ENCODE results near the gene FILIP1L.
A peak's percentile ranks its signal among the peaks of the same experiment; 100 is the strongest.

- TF ChIP-seq CTCF (IDR thresholded peaks at IDR 0.05) (peak in 1 of 4 experiments; percentile 41), EP300 (IDR thresholded peaks at IDR 0.05) (no peak)
Observed at GRCh38 chr3:100042166-100042981, 71.9 kb downstream of the FILIP1L start.
